Calu3 (cell line): ENCODE results near the gene PRELID3B. TPM values are rescaled to one million over a fixed set of nuclear protein-coding genes. Genes with fewer than 3 reads are reported as not detected.
A peak's percentile ranks its signal among the peaks of the same experiment; 100 is the strongest.

Experiments
- BruUV-seq: library from RNA; stranded (reverse); fragments of 400-500 nt; replicated peaks from 2 replicates; lab custom pipeline; 2021; lab: Mats Ljungman, UMichigan
- CTCF ChIA-PET: fragments of 300-600 bp; sonication (Branson Sonifier 250); formaldehyde crosslinking; loops from one replicate; lab custom pipeline; 2022; ENCODE audit warnings: antibody characterized with exemption; lab: Charles Lee
- DNase-seq: peaks from one replicate; pipeline ENCODE4 v3.0.0; 2022
- H3K27ac Mint-ChIP-seq: one replicate; pipeline ENCODE4 v1.8.0; 2022; ENCODE audit warnings: mixed read lengths; ENCODE audit not compliant: unreplicated experiment
- H3K27me3 Mint-ChIP-seq: one replicate; pipeline ENCODE4 v1.8.0; 2022; ENCODE audit warnings: mixed read lengths; ENCODE audit not compliant: unreplicated experiment
- H3K36me3 Mint-ChIP-seq: one replicate; pipeline ENCODE4 v1.8.0; 2022; ENCODE audit warnings: mild to moderate bottlenecking, moderate library complexity, mixed read lengths; ENCODE audit not compliant: insufficient read depth, unreplicated experiment
- H3K4me1 Mint-ChIP-seq: one replicate; pipeline ENCODE4 v1.8.0; 2022; ENCODE audit warnings: mild to moderate bottlenecking, low read depth, mixed read lengths; ENCODE audit not compliant: unreplicated experiment
- H3K4me3 Mint-ChIP-seq: one replicate; pipeline ENCODE4 v1.8.0; 2022; ENCODE audit warnings: mild to moderate bottlenecking, low read depth, moderate library complexity, mixed read lengths; ENCODE audit not compliant: unreplicated experiment
- H3K9me3 Mint-ChIP-seq: one replicate; pipeline ENCODE4 v1.8.0; 2022; ENCODE audit warnings: low read depth, mixed read lengths; ENCODE audit not compliant: unreplicated experiment
- CTCF ChIP-seq: fragments of 200-600 bp; IDR thresholded peaks from one replicate; pipeline ENCODE4 v1.8.0; 2022; ENCODE audit warnings: antibody characterized with exemption; ENCODE audit not compliant: unreplicated experiment
- intact Hi-C: fragments of 100-400 bp; cut with micrococcal nuclease; formaldehyde crosslinking; loops from one replicate; pipeline ENCODE4 v1.10.0; 2022; ENCODE audit not compliant: unreplicated experiment
- total RNA-seq: library from RNA; stranded (reverse); gene quantifications from 2 replicates; pipeline ENCODE4 v1.2.3, GENCODE V29; 2022

PRELID3B gene
- total RNA-seq, 1 experiment from 2014 or later: 136 TPM

- no peaks in the 10 kb centered on the region for H3K9me3 Mint-ChIP-seq
- DNase-seq: no peak
- peaks cover 12% of the 10 kb centered on the region for H3K4me1 Mint-ChIP-seq
- H3K36me3 Mint-ChIP-seq: no peaks in the 10 kb centered on the region
- no peak overlapping the region for H3K27ac Mint-ChIP-seq
- TF ChIP-seq CTCF: no peak
- intact Hi-C loops: no loop called here
- H3K4me3 Mint-ChIP-seq: peak overlapping the region; percentile 35
- BruUV-seq: no TSS peak
- CTCF ChIA-PET: interaction anchor here (1.3 kb wide), 1 partner anchor 158 kb away, joined by 4 read pairs; no protein-coding TSS in a partner anchor
- H3K27me3 Mint-ChIP-seq: peaks cover 67% of the 10 kb centered on the region
These were observed 21.7 kb upstream of the PRELID3B start for GRCh38 chr20:59064214-59064722.

DNA sequence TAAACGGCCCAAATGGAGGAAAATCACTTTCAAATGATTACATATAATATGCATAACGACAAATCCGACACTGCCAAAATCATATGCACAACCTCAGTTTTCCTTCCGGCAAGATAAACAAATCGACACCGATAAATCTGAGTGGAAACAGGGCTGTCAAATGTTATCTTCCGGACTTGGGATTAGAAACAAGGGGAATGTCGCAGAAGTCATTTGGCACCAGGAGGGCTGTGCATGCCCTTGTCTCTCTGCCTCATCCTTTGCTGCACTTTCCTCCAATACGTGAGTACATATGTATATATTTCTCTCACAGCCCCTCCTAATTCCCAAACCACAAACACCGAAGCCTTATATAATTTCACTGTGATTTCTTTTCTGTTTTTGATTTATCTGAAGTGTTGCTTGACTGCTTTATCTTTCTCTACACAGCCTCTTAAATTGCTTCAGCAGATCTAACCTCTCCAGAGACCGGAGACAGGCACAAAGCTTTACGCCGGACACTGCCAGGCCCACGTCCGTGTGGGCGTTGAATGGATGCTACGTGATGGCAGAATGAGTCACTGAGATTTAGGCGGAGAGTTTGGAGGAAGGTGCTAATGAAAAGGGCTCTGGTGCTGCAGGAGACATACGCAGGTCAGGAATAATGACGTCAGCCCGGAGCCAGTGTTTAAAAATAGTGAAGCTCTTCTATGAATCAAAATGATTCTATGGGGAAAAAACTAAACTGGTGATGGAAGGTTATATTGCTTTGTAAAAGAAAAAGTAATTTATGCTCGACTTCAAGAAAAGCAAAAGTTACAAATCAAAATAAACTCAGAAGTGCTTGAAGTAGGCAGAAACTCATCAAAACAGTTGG, 21.0 kb upstream of the PRELID3B start:
- peaks cover 12% of the 10 kb centered on the region for H3K4me1 Mint-ChIP-seq
- no peak for TF ChIP-seq CTCF
- H3K36me3 Mint-ChIP-seq: no peaks in the 10 kb centered on the region
- no TSS peak for BruUV-seq
- peak overlapping the region; percentile 35 for H3K4me3 Mint-ChIP-seq
- peaks cover 60% of the 10 kb centered on the region for H3K27me3 Mint-ChIP-seq
- no peaks in the 10 kb centered on the region for H3K9me3 Mint-ChIP-seq
- peak; percentile 36 for DNase-seq
- CTCF ChIA-PET: interaction anchor here (1.3 kb wide), 1 partner anchor 158 kb away, joined by 4 read pairs; no protein-coding TSS in a partner anchor
- no peak overlapping the region for H3K27ac Mint-ChIP-seq
- intact Hi-C loops: loop anchor here (1.0 kb wide), 1 partner anchor 11 kb away; no protein-coding TSS in a partner anchor

GRCh38 chr20:59062081-59062480, 19.5 kb upstream of the PRELID3B start:
- CTCF ChIA-PET: no interaction called here
- Mint-ChIP-seq H3K36me3 (no peaks in the 10 kb centered on the region), H3K4me3 (no peak overlapping the region), H3K4me1 (peaks cover 12% of the 10 kb centered on the region), H3K27ac (no peak overlapping the region), H3K27me3 (peaks cover 45% of the 10 kb centered on the region), H3K9me3 (no peaks in the 10 kb centered on the region)
- intact Hi-C loops: no loop called here
- no TSS peak for BruUV-seq
- no peak for TF ChIP-seq CTCF
- DNase-seq: no peak

DNA sequence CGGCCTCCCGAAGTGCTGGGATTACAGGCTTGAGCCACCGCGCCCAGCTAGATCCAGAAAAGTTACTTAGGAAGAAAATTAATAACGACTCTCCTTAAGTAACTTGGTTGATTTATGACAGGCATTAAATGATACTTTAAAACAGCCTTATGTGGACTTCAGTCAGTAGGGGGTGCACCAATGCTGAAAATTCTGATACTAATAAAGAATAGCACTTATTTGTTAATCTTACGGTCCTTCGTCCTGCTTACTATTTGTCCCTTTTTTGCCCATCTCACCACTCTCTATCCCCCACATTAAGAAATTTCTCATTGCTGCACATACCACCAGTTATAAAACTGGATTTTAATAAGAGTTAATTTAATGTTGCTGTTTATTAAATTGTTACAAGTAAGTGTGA, 12.7 kb upstream of the PRELID3B start:
- peak; percentile 37 for DNase-seq
- intact Hi-C loops: loop anchor here (10.0 kb wide), 1 partner anchor 169 kb away; no protein-coding TSS in a partner anchor
- H3K36me3 Mint-ChIP-seq: no peaks in the 10 kb centered on the region
- H3K4me1 Mint-ChIP-seq: no peaks in the 10 kb centered on the region
- peaks cover 65% of the 10 kb centered on the region for H3K27me3 Mint-ChIP-seq
- TF ChIP-seq CTCF: peak; percentile 52
- no TSS peak for BruUV-seq
- no peak overlapping the region for H3K4me3 Mint-ChIP-seq
- CTCF ChIA-PET: interaction anchor here (0.6 to 0.7 kb wide), 3 partner anchors 171 to 501 kb away, joined by 3 to 5 read pairs (median 4); no protein-coding TSS in a partner anchor
- no peak overlapping the region for H3K27ac Mint-ChIP-seq
- H3K9me3 Mint-ChIP-seq: no peaks in the 10 kb centered on the region
